ENCODE data around the gene DNAJC4. TPM values are rescaled to one million over a fixed set of nuclear protein-coding genes. Genes with fewer than 3 reads are reported as not detected.

The DNAJC4 gene
- polyA plus RNA-seq, 1 donor (not counting 4 experiments of a cell fraction or from before 2014, with no cell fraction given) = 12.2 TPM

- H3K9me3 ChIP-seq (ENCODE audit: control insufficient read depth, low read depth, low read length) = no peaks in the 10 kb centered on the region
- no peak overlapping the region for H2AFZ ChIP-seq (ENCODE audit: control insufficient read depth, low read length)
- H3K9ac ChIP-seq (ENCODE audit: control insufficient read depth, extremely low read depth, insufficient read depth, low read length) = no peak overlapping the region
- peaks cover 2% of the 10 kb centered on the region for H3K9me1 ChIP-seq (ENCODE audit: control insufficient read depth, extremely low read depth, insufficient read depth, low read length)
- H4K20me1 ChIP-seq (ENCODE audit: control insufficient read depth, extremely low read depth, insufficient read depth, low read length) = no peaks in the 10 kb centered on the region
- FAIRE-seq (no peak), DNase-seq (ENCODE audit: low read depth, low spot score) (no peak)
- dilution Hi-C loops (cut with MboI; ENCODE audit: extremely low pct_ligation_motif_present, low sequenced_read_pairs) = no loop called here
- H3K4me1 ChIP-seq (ENCODE audit: control insufficient read depth, extremely low read depth, insufficient read depth, low read length) = peaks cover 53% of the 10 kb centered on the region
- H3K36me3 ChIP-seq (ENCODE audit: control insufficient read depth in 2 of 2, extremely low read depth in 1 of 2, insufficient read depth in 2 of 2, low read length in 2 of 2) = peaks cover 3 to 14% of the 10 kb centered on the region in 2 experiments
- no peak overlapping the region for H3K27ac ChIP-seq (ENCODE audit: control insufficient read depth, insufficient read depth, low read length)
- no peaks in the 10 kb centered on the region for H3K27me3 ChIP-seq (ENCODE audit: control insufficient read depth, extremely low read depth, insufficient read depth, low read length)
- H3K79me2 ChIP-seq (ENCODE audit: control insufficient read depth, insufficient read depth, low read length) = no peaks in the 10 kb centered on the region
- H3K4me3 ChIP-seq (ENCODE audit: control insufficient read depth in 2 of 3, extremely low read depth in 1 of 3, insufficient read depth in 2 of 3, low read depth in 1 of 3, low read length in 3 of 3) = no peak overlapping the region
- TF ChIP-seq EZH2 (IDR thresholded peaks at IDR 0.05; ENCODE audit: low read length) (no peak), CTCF (optimal IDR thresholded peaks at IDR 0.05 in 1 of 3, IDR thresholded peaks at IDR 0.05 in 1 of 3, conservative IDR thresholded peaks at IDR 0.05 in 1 of 3; ENCODE audit: extremely low read depth in 1 of 3, insufficient read depth in 2 of 3, low read length in 3 of 3) (no peak)
- peak overlapping the region; percentile 37 for H3K4me2 ChIP-seq (ENCODE audit: control insufficient read depth, extremely low read depth, insufficient read depth, low read depth, low read length)
Measured at GRCh38 chr11:64232967-64233315, 2.6 kb downstream of the DNAJC4 start.

GRCh38 chr11:64233913-64234586 lies 3.7 kb downstream of the DNAJC4 start, which contains the start of gene VEGFB:
VEGFB (plus strand) TSS chr11:64234584; CDS start chr11:64234834, 250 bp downstream.
- H4K20me1 ChIP-seq (ENCODE audit: control insufficient read depth, extremely low read depth, insufficient read depth, low read length) = no peaks in the 10 kb centered on the region
- no peak within 1 kb of the TSS for H3K27ac ChIP-seq (ENCODE audit: control insufficient read depth, insufficient read depth, low read length)
- FAIRE-seq (no peak), DNase-seq (ENCODE audit: low read depth, low spot score) (no peak)
- peak within 1 kb of the TSS; percentile 58 for H3K9ac ChIP-seq (ENCODE audit: control insufficient read depth, extremely low read depth, insufficient read depth, low read length)
- peaks cover 2% of the 10 kb centered on the region for H3K9me1 ChIP-seq (ENCODE audit: control insufficient read depth, extremely low read depth, insufficient read depth, low read length)
- H3K27me3 ChIP-seq (ENCODE audit: control insufficient read depth, extremely low read depth, insufficient read depth, low read length) = no peaks in the 10 kb centered on the region
- no peaks in the 10 kb centered on the region for H3K79me2 ChIP-seq (ENCODE audit: control insufficient read depth, insufficient read depth, low read length)
- dilution Hi-C loops (cut with MboI; ENCODE audit: extremely low pct_ligation_motif_present, low sequenced_read_pairs) = no loop called here
- peaks cover 54% of the 10 kb centered on the region for H3K4me1 ChIP-seq (ENCODE audit: control insufficient read depth, extremely low read depth, insufficient read depth, low read length)
- no peak for TF ChIP-seq CTCF (optimal IDR thresholded peaks at IDR 0.05 in 1 of 3, IDR thresholded peaks at IDR 0.05 in 1 of 3, conservative IDR thresholded peaks at IDR 0.05 in 1 of 3; ENCODE audit: extremely low read depth in 1 of 3, insufficient read depth in 2 of 3, low read length in 3 of 3)
- TF ChIP-seq EZH2 (IDR thresholded peaks at IDR 0.05; ENCODE audit: low read length) = no peak
- H3K36me3 ChIP-seq (ENCODE audit: control insufficient read depth in 2 of 2, extremely low read depth in 1 of 2, insufficient read depth in 2 of 2, low read length in 2 of 2) = peaks cover 10 to 25% of the 10 kb centered on the region in 2 experiments
- no peak within 1 kb of the TSS for H2AFZ ChIP-seq (ENCODE audit: control insufficient read depth, low read length)
- peak within 1 kb of the TSS; percentile 49 to 65 (median 63) for H3K4me3 ChIP-seq (ENCODE audit: control insufficient read depth in 2 of 3, extremely low read depth in 1 of 3, insufficient read depth in 2 of 3, low read depth in 1 of 3, low read length in 3 of 3)
- no peaks in the 10 kb centered on the region for H3K9me3 ChIP-seq (ENCODE audit: control insufficient read depth, low read depth, low read length)
- peak within 1 kb of the TSS; percentile 82 for H3K4me2 ChIP-seq (ENCODE audit: control insufficient read depth, extremely low read depth, insufficient read depth, low read depth, low read length)
